H9 (cell line): ENCODE results near the gene THBS1. TPM values are rescaled to one million over a fixed set of nuclear protein-coding genes. Genes with fewer than 3 reads are reported as not detected.

Experiments used
- DNase-seq: peaks from one replicate; pipeline ENCODE4 v3.0.0-alpha.2; 2017
- H2AFZ ChIP-seq: one replicate; pipeline ENCODE4 v1.6.1; 2013; ENCODE audit warnings: mild to moderate bottlenecking, low read length, control low read depth, moderate library complexity
- H2AK5ac ChIP-seq: 2 replicates; pipeline ENCODE4 v1.6.1; 2013; ENCODE audit warnings: low read length, control low read depth, mixed read lengths; ENCODE audit not compliant: insufficient read length
- H2BK120ac ChIP-seq: one replicate; pipeline ENCODE4 v1.6.1; 2013; ENCODE audit warnings: low read depth, mild to moderate bottlenecking, low read length, control low read depth, inconsistent platforms; ENCODE audit not compliant: poor library complexity, severe bottlenecking
- H2BK12ac ChIP-seq: 2 replicates; pipeline ENCODE4 v1.6.1; 2013; ENCODE audit warnings: low read length, control low read depth, mixed read lengths, low read depth; ENCODE audit not compliant: insufficient read length
- H2BK15ac ChIP-seq: 2 replicates; pipeline ENCODE4 v1.6.1; 2013; ENCODE audit warnings: low read depth, low read length, control low read depth
- H2BK20ac ChIP-seq: one replicate; pipeline ENCODE4 v1.6.1; 2013; ENCODE audit warnings: low read depth, mild to moderate bottlenecking, low read length, control low read depth, inconsistent platforms; ENCODE audit not compliant: poor library complexity, severe bottlenecking
- H2BK5ac ChIP-seq: 2 replicates; pipeline ENCODE4 v1.6.1; 2013; ENCODE audit warnings: low read length, control low read depth, mixed read lengths; ENCODE audit not compliant: insufficient read length
- H3K14ac ChIP-seq: 2 replicates; pipeline ENCODE4 v1.6.1; 2013; ENCODE audit warnings: low read length, control low read depth; ENCODE audit not compliant: insufficient read depth
- H3K18ac ChIP-seq: 2 replicates; pipeline ENCODE4 v1.6.1; 2013; ENCODE audit warnings: low read depth, mild to moderate bottlenecking, mixed read lengths, low read length, control low read depth; ENCODE audit not compliant: insufficient read length
- H3K23ac ChIP-seq: 2 replicates; pipeline ENCODE4 v1.6.1; 2013; ENCODE audit warnings: low read length, control low read depth, mixed read lengths, low read depth; ENCODE audit not compliant: insufficient read length
- H3K23me2 ChIP-seq: 2 replicates; pipeline ENCODE4 v1.6.1; 2013; ENCODE audit warnings: low read depth, mild to moderate bottlenecking, mixed read lengths, low read length, control low read depth; ENCODE audit not compliant: insufficient read length, poor library complexity, severe bottlenecking
- H3K27ac ChIP-seq: 2 replicates; pipeline ENCODE4 v1.5.1; 2013; ENCODE audit warnings: low read length, control low read depth, mixed read lengths, low read depth; ENCODE audit not compliant: insufficient read length
- H3K27me3 ChIP-seq: 2 replicates; pipeline ENCODE4 v1.6.1; 2013; ENCODE audit warnings: low read length, control low read depth, inconsistent platforms; ENCODE audit not compliant: insufficient read depth
- H3K4ac ChIP-seq: 2 replicates; pipeline ENCODE4 v1.6.1; 2013; ENCODE audit warnings: low read depth, mild to moderate bottlenecking, control low read depth, inconsistent platforms, low read length, moderate library complexity
- H3K4me1 ChIP-seq: 2 replicates; pipeline ENCODE4 v1.6.1; 2013; ENCODE audit warnings: low read length, control low read depth, inconsistent platforms; ENCODE audit not compliant: insufficient read depth
- H3K4me2 ChIP-seq: 2 replicates; pipeline ENCODE4 v1.6.1; 2013; ENCODE audit warnings: low read length, control low read depth, mixed read lengths; ENCODE audit not compliant: insufficient read length, insufficient read depth
- H3K56ac ChIP-seq: 2 replicates; pipeline ENCODE4 v1.6.1; 2013; ENCODE audit warnings: low read depth, mild to moderate bottlenecking, mixed read lengths, low read length, control low read depth; ENCODE audit not compliant: insufficient read length
- H3K79me1 ChIP-seq: 2 replicates; pipeline ENCODE4 v1.6.1; 2013; ENCODE audit warnings: low read depth, mild to moderate bottlenecking, moderate library complexity, low read length, control low read depth, inconsistent platforms; ENCODE audit not compliant: insufficient read depth, poor library complexity, severe bottlenecking
- H3K79me2 ChIP-seq: 2 replicates; pipeline ENCODE4 v1.6.1; 2013; ENCODE audit warnings: low read length, control low read depth, inconsistent platforms; ENCODE audit not compliant: insufficient read depth
- H3K9ac ChIP-seq: 2 replicates; pipeline ENCODE4 v1.6.1; 2013; ENCODE audit warnings: low read length, control low read depth, mixed read lengths; ENCODE audit not compliant: insufficient read length; ENCODE audit errors: extremely low read depth
- H3K9me3 ChIP-seq: one replicate; pipeline ENCODE4 v1.6.1; 2013; ENCODE audit warnings: low read depth, low read length, inconsistent platforms; ENCODE audit not compliant: control insufficient read depth
- H3T11ph ChIP-seq: one replicate; pipeline ENCODE4 v1.6.1; 2013; ENCODE audit warnings: mild to moderate bottlenecking, low read length, control low read depth, inconsistent platforms
- H4K20me1 ChIP-seq: one replicate; pipeline ENCODE4 v1.6.1; 2013; ENCODE audit not compliant: control insufficient read depth, insufficient read length, insufficient read depth
- H4K5ac ChIP-seq: 2 replicates; pipeline ENCODE4 v1.6.1; 2013; ENCODE audit warnings: low read depth, mild to moderate bottlenecking, mixed read lengths, low read length, control low read depth; ENCODE audit not compliant: insufficient read length
- H4K8ac ChIP-seq: replicated peaks from 2 replicates; pipeline ENCODE4 v1.6.1; 2013; ENCODE audit warnings: low read length, control low read depth, mixed read lengths, low read depth; ENCODE audit not compliant: insufficient read length
- H4K91ac ChIP-seq: 2 replicates; pipeline ENCODE4 v1.6.1; 2013; ENCODE audit warnings: low read depth, mild to moderate bottlenecking, moderate library complexity, mixed read lengths, low read length, control low read depth; ENCODE audit not compliant: insufficient read length
- H3K27ac Mint-ChIP-seq, 3 experiments: 2 replicates in 2 of 3; 3 replicates in 1 of 3; pipeline ENCODE4 v1.8.0; 2020 to 2021; ENCODE audit warnings: mixed read lengths in 3 of 3, mild to moderate bottlenecking in 1 of 3, moderate library complexity in 1 of 3
- H3K27me3 Mint-ChIP-seq: 2 replicates; pipeline ENCODE4 v1.8.0; 2021; ENCODE audit warnings: low read depth, mild to moderate bottlenecking, moderate library complexity, mixed read lengths
- H3K36me3 Mint-ChIP-seq, 3 experiments: 2 replicates in 2 of 3; 3 replicates in 1 of 3; pipeline ENCODE4 v1.8.0; 2020 to 2021; ENCODE audit warnings: low read depth in 3 of 3, mixed read lengths in 3 of 3; ENCODE audit not compliant: insufficient read depth in 1 of 3
- H3K4me1 Mint-ChIP-seq, 2 experiments: 2 replicates each; pipeline ENCODE4 v1.8.0; 2020; ENCODE audit warnings: mixed read lengths in 2 of 2
- H3K4me3 Mint-ChIP-seq, 2 experiments: 2 replicates in 1 of 2; 3 replicates in 1 of 2; pipeline ENCODE4 v1.8.0; 2020 to 2021; ENCODE audit warnings: mild to moderate bottlenecking in 2 of 2, mixed read lengths in 2 of 2, moderate library complexity in 1 of 2
- H3K9me3 Mint-ChIP-seq, 2 experiments: 2 replicates in 1 of 2; 3 replicates in 1 of 2; pipeline ENCODE4 v1.8.0; 2020; ENCODE audit warnings: mild to moderate bottlenecking in 2 of 2, mixed read lengths in 2 of 2, moderate library complexity in 1 of 2
- CTCF ChIP-seq: fragments of 200-600 bp; sonication (generic); conservative IDR thresholded peaks from 3 replicates; pipeline ENCODE4 v1.8.0; 2021; ENCODE audit warnings: antibody characterized with exemption, mild to moderate bottlenecking
- WGBS: extraction: QIAGEN DNeasy Blood & Tissue Kit; methylation state at CpG from one replicate; pipeline ENCODE4 v1.1.7; 2013; ENCODE audit warnings: missing lambda C conversion rate, low lambda C conversion rate, mixed read lengths; ENCODE audit not compliant: insufficient read length; ENCODE audit errors: extremely low coverage; 5-methylcytosine and 5-hydroxymethylcytosine counted together
- total RNA-seq: library from RNA; stranded (reverse); gene quantifications from 2 replicates; pipeline ENCODE4 v1.2.1, GENCODE V29; 2021

THBS1 gene
- total RNA-seq, 1 experiment from 2014 or later = 72.1 TPM

- no peak overlapping the region; the same call in 1 of the 2 replicates for H3K14ac ChIP-seq
- no peak overlapping the region for H2BK12ac ChIP-seq
- no peaks in the 10 kb centered on the region for H3K23me2 ChIP-seq
- no peak overlapping the region for H2BK15ac ChIP-seq
- TF ChIP-seq CTCF = no peak
- H3K4me2 ChIP-seq = no peak overlapping the region
- H3T11ph ChIP-seq = no peak overlapping the region
- H2AK5ac ChIP-seq = no peak overlapping the region
- WGBS = no CpG with 5 or more reads among the region's 2 CpGs
- no peak overlapping the region for H4K5ac ChIP-seq
- DNase-seq = no peak
- H3K27me3 Mint-ChIP-seq = no peaks in the 10 kb centered on the region; the same call in 1 of the 2 replicates
- no peaks in the 10 kb centered on the region for H3K79me1 ChIP-seq
- H3K23ac ChIP-seq = no peak overlapping the region
- H2BK5ac ChIP-seq = no peak overlapping the region
- no peaks in the 10 kb centered on the region for H4K20me1 ChIP-seq
- no peak overlapping the region for H4K91ac ChIP-seq
- H3K27ac ChIP-seq = no peak overlapping the region
- no peaks in the 10 kb centered on the region for H3K4me1 ChIP-seq
- no peak overlapping the region for H2BK20ac ChIP-seq
- H3K56ac ChIP-seq = no peak overlapping the region
- H3K4me3 Mint-ChIP-seq = no peak overlapping the region
- H3K9me3 ChIP-seq = no peaks in the 10 kb centered on the region
- H3K36me3 Mint-ChIP-seq = no peaks in the 10 kb centered on the region
- H3K18ac ChIP-seq = no peak overlapping the region
- no peaks in the 10 kb centered on the region for H3K9me3 Mint-ChIP-seq
- H3K9ac ChIP-seq = no peak overlapping the region
- H4K8ac ChIP-seq = no peak overlapping the region
- H3K27me3 ChIP-seq = no peaks in the 10 kb centered on the region
- peaks cover 9 to 24% of the 10 kb centered on the region in 2 experiments for H3K4me1 Mint-ChIP-seq
- no peak overlapping the region for H2AFZ ChIP-seq
- no peak overlapping the region for H2BK120ac ChIP-seq
- no peak overlapping the region; a peak in 1 of 7 replicates for H3K27ac Mint-ChIP-seq
- H3K79me2 ChIP-seq = no peaks in the 10 kb centered on the region
- H3K4ac ChIP-seq = no peak overlapping the region
Observed at GRCh38 chr15:39645976-39646257, 65.0 kb downstream of the THBS1 start.
